Activated CD4-positive, alpha-beta T cell treated with anti-CD3 and anti-CD28 coated beads, Interleukin-2, amount 50 U/mL, for 16 hours (primary cell): ENCODE data around the gene BMP2K.

ENCODE experiments used
- DNase-seq: peaks from one replicate; pipeline ENCODE4 v3.0.0-alpha.2; 2020

Gene BMP2K

GRCh38 chr4:78939667-78940008, 163.5 kb downstream of the BMP2K start:
- DNase-seq = no peak

- DNase-seq = peak; percentile 50
Observed at GRCh38 chr4:78940752-78941151, 164.6 kb downstream of the BMP2K start.

- DNase-seq = no peak
Observed at GRCh38 chr4:78944381-78944780, 168.2 kb downstream of the BMP2K start.

- DNase-seq = no peak
Observed at GRCh38 chr4:78945651-78946179, 169.6 kb downstream of the BMP2K start.

- DNase-seq = no peak
Observed at GRCh38 chr4:78949735-78950134, 173.6 kb downstream of the BMP2K start.

- DNase-seq = peak; percentile 52
Observed at GRCh38 chr4:78951862-78952472, 175.8 kb downstream of the BMP2K start.

- no peak for DNase-seq
Observed at GRCh38 chr4:78953231-78953630, 177.1 kb downstream of the BMP2K start.

GRCh38 chr4:78953769-78954666, 177.9 kb downstream of the BMP2K start:
- DNase-seq = no peak

- DNase-seq = no peak
Observed at GRCh38 chr4:78956975-78957374, 180.8 kb downstream of the BMP2K start.

- DNase-seq = no peak
Observed at GRCh38 chr4:78960926-78961325, 184.8 kb downstream of the BMP2K start.
